IMR-90 (cell line): Measurements from ENCODE around the gene VASH1.

Experiments used
- CEBPB ChIP-seq: IDR thresholded peaks from 2 replicates; pipeline ENCODE4 v1.6.1; 2012; ENCODE audit warnings: low read depth, low read length, improper control_type of control experiment
- CTCF ChIP-seq: conservative IDR thresholded peaks from 2 replicates; pipeline ENCODE4 v1.5.1; 2012; ENCODE audit warnings: mild to moderate bottlenecking, low read depth, low read length, improper control_type of control experiment
- MXI1 ChIP-seq: IDR thresholded peaks from 2 replicates; pipeline ENCODE4 v1.6.1; 2012; ENCODE audit warnings: low read depth, mild to moderate bottlenecking, low read length, moderate library complexity, borderline replicate concordance
- POLR2A ChIP-seq: IDR thresholded peaks from 2 replicates; pipeline ENCODE4 v1.6.1; 2012; ENCODE audit warnings: mild to moderate bottlenecking, low read depth, low read length

DNA sequence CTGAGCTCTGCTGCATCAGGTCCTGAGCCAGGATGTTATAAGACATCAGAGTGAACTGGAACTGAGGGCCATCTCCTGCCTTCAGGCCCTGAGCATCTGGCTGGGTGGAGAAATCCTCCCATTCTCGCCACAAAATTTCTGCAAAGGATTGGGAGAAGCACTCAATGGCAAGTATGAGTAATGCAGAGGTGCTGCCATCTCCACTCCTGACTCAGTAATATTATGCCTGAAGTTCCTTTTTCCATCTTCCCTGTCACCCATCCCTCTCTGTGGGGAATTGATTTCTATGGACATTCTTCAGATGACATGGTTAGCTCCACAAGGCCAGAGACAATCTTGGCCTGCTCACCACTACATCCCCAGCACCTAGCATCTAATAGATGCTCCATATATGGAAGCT lies 46.7 kb downstream of the VASH1 start:
- TF ChIP-seq CEBPB (no peak), POLR2A (no peak), CTCF (no peak), MXI1 (no peak)
